HEK293 (cell line): ENCODE results near the gene GRK7.

Experiments
- CTCF ChIA-PET: fragments of 350-600 bp; formaldehyde crosslinking; extraction: SDS; loops from one replicate; lab custom pipeline; 2021; ENCODE audit warnings: antibody characterized with exemption; lab: Yijun Ruan, JAX
- POLR2A ChIA-PET: fragments of 300-600 bp; formaldehyde crosslinking; extraction: SDS; loops from one replicate; lab custom pipeline; 2020; ENCODE audit warnings: antibody characterized with exemption, inconsistent platforms; lab: Yijun Ruan, JAX
- H3K27ac ChIP-seq: fragments of 200-500 bp; sonication (Bioruptor generic); 2 replicates; pipeline ENCODE4 v1.5.1; 2014; ENCODE audit warnings: low read depth, low read length, control low read depth, inconsistent platforms; ENCODE audit errors: extremely low read depth
- H3K36me3 ChIP-seq, 2 experiments: fragments of 200-500 bp in 1 of 2; sonication (Bioruptor generic) in 1 of 2; 1 replicate in 1 of 2; 2 replicates in 1 of 2; pipeline ENCODE4 v1.5.1; 2014 to 2017; ENCODE audit warnings: inconsistent platforms in 2 of 2, low read length in 2 of 2; ENCODE audit not compliant: control insufficient read depth in 2 of 2, insufficient read depth in 1 of 2
- H3K4me1 ChIP-seq: fragments of 200-500 bp; sonication (Bioruptor generic); 2 replicates; pipeline ENCODE4 v1.5.1; 2014; ENCODE audit warnings: mild to moderate bottlenecking, low read length, inconsistent platforms; ENCODE audit not compliant: control insufficient read depth, insufficient read depth
- H3K4me3 ChIP-seq: 2 replicates; pipeline ENCODE4 v1.5.1; 2011; ENCODE audit warnings: low read depth, mild to moderate bottlenecking, control low read depth, low read length, moderate library complexity
- H3K9me3 ChIP-seq: fragments of 200-500 bp; sonication (Bioruptor generic); 2 replicates; pipeline ENCODE4 v1.5.1; 2014; ENCODE audit warnings: low read depth, low read length, inconsistent platforms; ENCODE audit not compliant: control insufficient read depth, insufficient read depth
- SP3 ChIP-seq: fragments of 450-650 bp; formaldehyde crosslinking; IDR thresholded peaks from 2 replicates; pipeline ENCODE4 v1.5.1; 2016; ENCODE audit warnings: missing biosample characterization, missing genetic modification characterization
- SP7 ChIP-seq: fragments of 450-650 bp; formaldehyde crosslinking; IDR thresholded peaks from 2 replicates; pipeline ENCODE4 v1.5.1; 2016; ENCODE audit warnings: missing biosample characterization, missing genetic modification characterization
- YY2 ChIP-seq: fragments of 450-650 bp; formaldehyde crosslinking; IDR thresholded peaks from 2 replicates; pipeline ENCODE4 v1.5.1; 2016; ENCODE audit warnings: missing biosample characterization, missing genetic modification characterization
- ZBTB21 ChIP-seq: fragments of 450-650 bp; formaldehyde crosslinking; IDR thresholded peaks from 2 replicates; pipeline ENCODE4 v1.5.1; 2017; ENCODE audit warnings: missing biosample characterization, missing genetic modification characterization
- ZEB2 ChIP-seq: fragments of 450-650 bp; formaldehyde crosslinking; IDR thresholded peaks from 2 replicates; pipeline ENCODE4 v1.5.1; 2016; ENCODE audit warnings: missing biosample characterization, missing genetic modification characterization
- ZNF10 ChIP-seq: fragments of 450-650 bp; formaldehyde crosslinking; IDR thresholded peaks from 2 replicates; pipeline ENCODE4 v1.5.1; 2017; ENCODE audit warnings: missing biosample characterization, missing genetic modification characterization
- ZNF133 ChIP-seq: fragments of 450-650 bp; formaldehyde crosslinking; IDR thresholded peaks from 2 replicates; pipeline ENCODE4 v1.5.1; 2016; ENCODE audit warnings: missing biosample characterization, missing genetic modification characterization
- ZNF155 ChIP-seq: fragments of 450-650 bp; formaldehyde crosslinking; IDR thresholded peaks from 2 replicates; pipeline ENCODE4 v1.5.1; 2016; ENCODE audit warnings: missing biosample characterization, missing genetic modification characterization
- ZNF223 ChIP-seq: fragments of 450-650 bp; formaldehyde crosslinking; IDR thresholded peaks from 2 replicates; pipeline ENCODE4 v1.5.1; 2016; ENCODE audit warnings: missing biosample characterization, missing genetic modification characterization
- ZNF311 ChIP-seq: fragments of 450-650 bp; formaldehyde crosslinking; IDR thresholded peaks from 2 replicates; pipeline ENCODE4 v1.5.1; 2017; ENCODE audit warnings: missing biosample characterization, missing genetic modification characterization, borderline replicate concordance
- ZNF366 ChIP-seq: fragments of 450-650 bp; formaldehyde crosslinking; conservative IDR thresholded peaks from 2 replicates; pipeline ENCODE4 v1.5.1; 2016; ENCODE audit warnings: missing biosample characterization, missing genetic modification characterization
- ZNF391 ChIP-seq: fragments of 450-650 bp; formaldehyde crosslinking; IDR thresholded peaks from 2 replicates; pipeline ENCODE4 v1.5.1; 2016; ENCODE audit warnings: low read depth, missing biosample characterization, missing genetic modification characterization, borderline replicate concordance
- ZNF473 ChIP-seq: fragments of 450-650 bp; formaldehyde crosslinking; IDR thresholded peaks from 2 replicates; pipeline ENCODE4 v1.5.1; 2017; ENCODE audit warnings: missing biosample characterization, missing genetic modification characterization
- ZNF548 ChIP-seq: fragments of 450-650 bp; formaldehyde crosslinking; IDR thresholded peaks from 2 replicates; pipeline ENCODE4 v1.5.1; 2016; ENCODE audit warnings: missing biosample characterization, missing genetic modification characterization
- ZNF658 ChIP-seq: fragments of 450-650 bp; formaldehyde crosslinking; IDR thresholded peaks from 2 replicates; pipeline ENCODE4; 2016; ENCODE audit warnings: missing biosample characterization, missing genetic modification characterization
- ZNF677 ChIP-seq: fragments of 450-650 bp; IDR thresholded peaks from 2 replicates; pipeline ENCODE4 v1.5.0; 2018; ENCODE audit warnings: missing biosample characterization, mild to moderate bottlenecking, missing genetic modification characterization, moderate library complexity
- ZNF707 ChIP-seq: fragments of 450-650 bp; formaldehyde crosslinking; IDR thresholded peaks from 2 replicates; pipeline ENCODE4 v1.5.1; 2016; ENCODE audit warnings: missing biosample characterization, missing genetic modification characterization
- ZNF747 ChIP-seq: fragments of 450-650 bp; formaldehyde crosslinking; IDR thresholded peaks from 2 replicates; pipeline ENCODE4 v1.5.1; 2016; ENCODE audit warnings: missing biosample characterization, missing genetic modification characterization
- ZNF792 ChIP-seq: fragments of 450-650 bp; formaldehyde crosslinking; IDR thresholded peaks from 2 replicates; pipeline ENCODE4 v1.5.1; 2016; ENCODE audit warnings: missing biosample characterization, missing genetic modification characterization
- TF ChIP-seq, protein P1 (sequence below): IDR thresholded peaks from 2 replicates; pipeline ENCODE4 v1.6.1; 2011; ENCODE audit warnings: mild to moderate bottlenecking, low read depth, low read length, borderline replicate concordance
- TF ChIP-seq, protein P2 (sequence below): fragments of 450-650 bp; formaldehyde crosslinking; IDR thresholded peaks from 2 replicates; pipeline ENCODE4 v1.5.1; 2017; ENCODE audit warnings: missing biosample characterization, missing genetic modification characterization
- TF ChIP-seq, protein P3 (sequence below): fragments of 450-650 bp; formaldehyde crosslinking; IDR thresholded peaks from 2 replicates; pipeline ENCODE4 v1.5.1; 2016; ENCODE audit warnings: missing biosample characterization, missing genetic modification characterization
- TF ChIP-seq, protein P4 (sequence below): fragments of 450-650 bp; formaldehyde crosslinking; IDR thresholded peaks from 2 replicates; pipeline ENCODE4 v1.5.1; 2016; ENCODE audit warnings: missing biosample characterization, missing genetic modification characterization
- TF ChIP-seq, protein P5 (sequence below): fragments of 450-650 bp; formaldehyde crosslinking; IDR thresholded peaks from 2 replicates; pipeline ENCODE4 v1.5.1; 2016; ENCODE audit warnings: missing biosample characterization, missing genetic modification characterization

The GRK7 gene

DNA sequence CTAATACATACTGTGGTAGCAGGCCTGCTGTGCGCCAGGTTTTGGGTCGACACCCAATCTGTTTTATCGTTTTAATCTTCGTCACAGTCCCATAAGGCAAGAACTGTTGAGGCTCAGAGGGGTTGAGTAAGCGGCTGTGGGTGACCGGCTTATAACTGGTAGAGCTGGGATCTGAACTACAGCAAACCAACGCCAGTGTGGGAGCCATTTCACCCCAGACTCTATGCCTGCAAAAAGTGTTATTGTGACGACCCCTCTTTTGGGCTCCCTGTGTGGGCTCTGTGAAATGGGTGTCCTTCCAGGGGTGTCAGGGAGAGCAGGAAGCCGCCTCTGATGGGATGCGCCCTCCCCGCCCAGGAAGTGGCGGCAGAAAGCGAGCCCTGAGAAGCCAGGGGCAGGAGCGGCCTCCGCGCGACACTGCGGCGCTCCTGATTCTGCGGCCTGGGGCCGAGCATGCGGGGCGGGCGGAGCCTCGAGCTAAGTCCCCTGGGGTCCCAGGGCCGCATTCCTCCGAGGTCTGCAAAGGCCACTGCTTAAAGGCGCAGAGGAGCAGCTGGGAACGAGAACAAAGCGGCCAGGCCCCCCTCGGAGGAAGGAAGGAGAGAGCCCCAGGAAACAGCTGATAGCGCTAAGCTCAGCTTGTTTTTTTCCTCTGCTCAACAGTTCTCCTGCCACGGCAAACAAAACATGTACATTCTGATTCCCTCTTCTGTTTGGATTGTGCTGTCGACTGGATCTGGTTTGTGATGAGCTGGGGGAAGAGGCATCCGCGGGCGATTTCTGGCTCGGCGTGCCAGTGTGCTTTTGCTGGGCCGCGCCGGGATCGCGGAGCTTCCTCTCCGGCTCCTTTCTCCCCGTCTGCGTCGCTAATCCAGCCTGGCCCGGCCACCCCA is 33.9 kb downstream of the GRK7 start:
- POLR2A ChIA-PET, result no interaction called here
- Histone ChIP-seq H3K36me3 (no peaks in the 10 kb centered on the region), H3K27ac (no peak overlapping the region), H3K4me3 (no peak overlapping the region), H3K9me3 (no peaks in the 10 kb centered on the region)
- no peak for TF ChIP-seq ZNF792
- TF ChIP-seq SP3 (tag by site-specific recombination), result no peak
- no peak for TF ChIP-seq SP7
- TF ChIP-seq ZNF223 (tag by site-specific recombination), result no peak
- no peak for TF ChIP-seq ZEB2 (tag by site-specific recombination)
- no peak for TF ChIP-seq ZNF548 (tag by site-specific recombination)
- TF ChIP-seq, all 188 proteins: peak for 0
- CTCF ChIA-PET, result interaction anchor here (1.0 kb wide), 1 partner anchor 78 kb away, joined by 3 read pairs; no protein-coding TSS in a partner anchor
- H3K4me1 ChIP-seq, result no peaks in the 10 kb centered on the region

DNA sequence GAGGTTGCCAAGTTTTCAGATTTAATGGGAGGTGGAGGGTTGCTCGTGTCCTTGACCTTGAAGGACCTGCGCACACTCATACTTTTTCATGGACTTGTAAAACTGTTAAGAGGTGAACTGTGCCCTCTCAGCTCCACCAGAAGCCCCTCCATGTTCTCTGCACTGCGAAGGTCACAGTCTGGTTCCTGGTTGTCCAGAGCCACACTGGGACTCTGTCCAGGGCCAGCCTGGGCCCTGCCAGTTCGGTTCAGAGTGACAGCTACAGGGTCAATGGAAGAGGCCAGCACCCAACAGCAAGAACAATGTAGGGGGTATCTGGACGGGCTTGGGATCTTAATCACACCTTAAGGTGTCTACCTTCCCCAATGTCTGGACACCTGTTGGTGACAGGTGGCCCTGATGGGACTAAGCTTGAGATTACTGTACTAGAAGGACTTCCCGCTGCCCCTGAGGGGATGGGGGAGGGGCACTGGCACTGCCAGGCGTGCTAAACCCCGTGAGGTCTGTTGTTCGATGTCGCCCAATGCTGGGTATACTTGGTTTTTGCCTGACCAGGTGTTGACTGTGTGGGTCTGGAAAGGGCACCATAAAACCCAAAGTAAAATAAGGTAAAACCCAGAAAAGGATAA is 34.7 kb downstream of the GRK7 start:
- Histone ChIP-seq H3K9me3 (no peaks in the 10 kb centered on the region), H3K4me1 (no peaks in the 10 kb centered on the region), H3K27ac (no peak overlapping the region), H3K36me3 (no peaks in the 10 kb centered on the region), H3K4me3 (no peak overlapping the region)
- POLR2A ChIA-PET, result no interaction called here
- no peak for TF ChIP-seq ZNF10 (tag by site-specific recombination)
- no peak for TF ChIP-seq YY2 (tag by site-specific recombination)
- TF ChIP-seq ZNF311 (tag by site-specific recombination), result no peak
- no peak for TF ChIP-seq ZNF155 (tag by site-specific recombination)
- TF ChIP-seq ZBTB21 (tag by site-specific recombination), result no peak
- TF ChIP-seq ZNF473, result no peak
- TF ChIP-seq, protein P1, sequence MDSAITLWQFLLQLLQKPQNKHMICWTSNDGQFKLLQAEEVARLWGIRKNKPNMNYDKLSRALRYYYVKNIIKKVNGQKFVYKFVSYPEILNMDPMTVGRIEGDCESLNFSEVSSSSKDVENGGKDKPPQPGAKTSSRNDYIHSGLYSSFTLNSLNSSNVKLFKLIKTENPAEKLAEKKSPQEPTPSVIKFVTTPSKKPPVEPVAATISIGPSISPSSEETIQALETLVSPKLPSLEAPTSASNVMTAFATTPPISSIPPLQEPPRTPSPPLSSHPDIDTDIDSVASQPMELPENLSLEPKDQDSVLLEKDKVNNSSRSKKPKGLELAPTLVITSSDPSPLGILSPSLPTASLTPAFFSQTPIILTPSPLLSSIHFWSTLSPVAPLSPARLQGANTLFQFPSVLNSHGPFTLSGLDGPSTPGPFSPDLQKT, result no peak
- TF ChIP-seq ZNF366 (tag by site-specific recombination), result no peak
- TF ChIP-seq, protein P2, sequence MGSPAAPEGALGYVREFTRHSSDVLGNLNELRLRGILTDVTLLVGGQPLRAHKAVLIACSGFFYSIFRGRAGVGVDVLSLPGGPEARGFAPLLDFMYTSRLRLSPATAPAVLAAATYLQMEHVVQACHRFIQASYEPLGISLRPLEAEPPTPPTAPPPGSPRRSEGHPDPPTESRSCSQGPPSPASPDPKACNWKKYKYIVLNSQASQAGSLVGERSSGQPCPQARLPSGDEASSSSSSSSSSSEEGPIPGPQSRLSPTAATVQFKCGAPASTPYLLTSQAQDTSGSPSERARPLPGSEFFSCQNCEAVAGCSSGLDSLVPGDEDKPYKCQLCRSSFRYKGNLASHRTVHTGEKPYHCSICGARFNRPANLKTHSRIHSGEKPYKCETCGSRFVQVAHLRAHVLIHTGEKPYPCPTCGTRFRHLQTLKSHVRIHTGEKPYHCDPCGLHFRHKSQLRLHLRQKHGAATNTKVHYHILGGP (tag by site-specific recombination), result no peak
- no peak for TF ChIP-seq ZNF707
- no peak for TF ChIP-seq ZNF658 (tag by site-specific recombination)
- TF ChIP-seq, protein P3, sequence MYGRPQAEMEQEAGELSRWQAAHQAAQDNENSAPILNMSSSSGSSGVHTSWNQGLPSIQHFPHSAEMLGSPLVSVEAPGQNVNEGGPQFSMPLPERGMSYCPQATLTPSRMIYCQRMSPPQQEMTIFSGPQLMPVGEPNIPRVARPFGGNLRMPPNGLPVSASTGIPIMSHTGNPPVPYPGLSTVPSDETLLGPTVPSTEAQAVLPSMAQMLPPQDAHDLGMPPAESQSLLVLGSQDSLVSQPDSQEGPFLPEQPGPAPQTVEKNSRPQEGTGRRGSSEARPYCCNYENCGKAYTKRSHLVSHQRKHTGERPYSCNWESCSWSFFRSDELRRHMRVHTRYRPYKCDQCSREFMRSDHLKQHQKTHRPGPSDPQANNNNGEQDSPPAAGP, result no peak
- CTCF ChIA-PET, result interaction anchor here (1.0 kb wide), 1 partner anchor 77 kb away, joined by 3 read pairs; no protein-coding TSS in a partner anchor

DNA sequence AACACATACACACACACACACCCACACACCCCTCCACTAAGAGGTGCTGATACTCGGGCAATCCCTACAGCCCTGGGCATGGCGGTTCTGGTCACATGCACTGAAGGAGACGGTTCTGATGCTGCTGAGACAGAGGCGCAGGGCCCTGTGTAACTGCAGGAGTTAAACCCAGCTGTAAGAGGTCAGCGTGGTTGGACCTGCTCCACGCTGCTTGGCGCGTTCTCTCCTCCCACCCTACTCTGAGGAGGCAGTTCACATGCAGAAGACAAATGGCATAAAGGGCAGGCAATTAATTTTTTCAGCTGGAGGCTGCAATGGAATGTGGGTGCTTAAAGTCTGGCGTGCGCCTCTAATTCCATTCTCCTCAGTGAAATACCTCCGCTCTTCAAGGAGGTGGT is 35.2 kb downstream of the GRK7 start:
- Histone ChIP-seq H3K36me3 (no peaks in the 10 kb centered on the region), H3K4me3 (no peak overlapping the region), H3K4me1 (no peaks in the 10 kb centered on the region), H3K27ac (no peak overlapping the region), H3K9me3 (no peaks in the 10 kb centered on the region)
- CTCF ChIA-PET, result no interaction called here
- POLR2A ChIA-PET, result no interaction called here
- TF ChIP-seq ZNF747 (tag by site-specific recombination), result no peak
- TF ChIP-seq, protein P4, sequence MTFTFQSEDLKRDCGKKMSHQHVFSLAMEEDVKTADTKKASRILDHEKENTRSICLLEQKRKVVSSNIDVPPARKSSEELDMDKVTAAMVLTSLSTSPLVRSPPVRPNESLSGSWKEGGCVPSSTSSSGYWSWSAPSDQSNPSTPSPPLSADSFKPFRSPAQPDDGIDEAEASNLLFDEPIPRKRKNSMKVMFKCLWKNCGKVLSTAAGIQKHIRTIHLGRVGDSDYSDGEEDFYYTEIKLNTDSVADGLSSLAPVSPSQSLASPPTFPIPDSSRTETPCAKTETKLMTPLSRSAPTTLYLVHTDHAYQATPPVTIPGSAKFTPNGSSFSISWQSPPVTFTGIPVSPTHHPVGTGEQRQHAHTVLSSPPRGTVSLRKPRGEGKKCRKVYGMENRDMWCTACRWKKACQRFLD (tag by site-specific recombination), result no peak
- no peak for TF ChIP-seq ZNF133
- TF ChIP-seq ZNF391 (tag by site-specific recombination), result no peak
- no peak for TF ChIP-seq ZNF677 (tag by site-specific recombination)
- TF ChIP-seq, protein P5, sequence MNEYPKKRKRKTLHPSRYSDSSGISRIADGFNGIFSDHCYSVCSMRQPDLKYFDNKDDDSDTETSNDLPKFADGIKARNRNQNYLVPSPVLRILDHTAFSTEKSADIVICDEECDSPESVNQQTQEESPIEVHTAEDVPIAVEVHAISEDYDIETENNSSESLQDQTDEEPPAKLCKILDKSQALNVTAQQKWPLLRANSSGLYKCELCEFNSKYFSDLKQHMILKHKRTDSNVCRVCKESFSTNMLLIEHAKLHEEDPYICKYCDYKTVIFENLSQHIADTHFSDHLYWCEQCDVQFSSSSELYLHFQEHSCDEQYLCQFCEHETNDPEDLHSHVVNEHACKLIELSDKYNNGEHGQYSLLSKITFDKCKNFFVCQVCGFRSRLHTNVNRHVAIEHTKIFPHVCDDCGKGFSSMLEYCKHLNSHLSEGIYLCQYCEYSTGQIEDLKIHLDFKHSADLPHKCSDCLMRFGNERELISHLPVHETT (tag by site-specific recombination), result no peak
